ENCODE data around the gene SNRNP35.
"Not testable (repeated sequence)": the region's sequence is repeated elsewhere in the genome, so short reads cannot be mapped to it uniquely, and the experiment has no call there.

Gene SNRNP35

DNA sequence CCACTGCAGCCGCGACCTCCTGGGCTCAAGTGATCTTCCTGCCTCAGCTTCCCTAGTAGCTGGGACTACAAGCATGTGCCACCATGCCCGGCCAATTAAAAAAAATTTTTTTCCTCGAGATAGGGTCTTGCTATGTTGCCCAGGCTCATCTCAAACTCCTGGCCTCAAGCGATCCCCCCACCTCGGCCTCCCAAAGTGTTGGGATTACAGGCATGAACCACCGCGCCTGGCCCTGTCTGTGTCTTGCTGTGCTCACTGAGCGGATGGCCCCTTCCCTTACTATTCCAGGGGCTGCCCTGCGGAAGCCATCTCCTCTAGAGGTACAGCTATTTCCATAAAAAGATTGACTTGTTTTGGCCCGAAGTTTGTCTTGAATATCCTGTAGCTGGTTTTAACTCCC lies 20.1 kb downstream of the SNRNP35 start:
- H2AFZ ChIP-seq (ENCODE audit: low read length, unreplicated experiment): no peak overlapping the region
- H3K27me3 ChIP-seq (ENCODE audit: insufficient read depth, low read length): no peaks in the 10 kb centered on the region
- H3K36me3 ChIP-seq (ENCODE audit: insufficient read depth, low read length): no peaks in the 10 kb centered on the region
- H3K4me1 ChIP-seq (ENCODE audit: control insufficient read depth, insufficient read depth, low read length, unreplicated experiment): peaks cover 18% of the 10 kb centered on the region
- peak overlapping the region; percentile 54; the same call in 1 of the 2 replicates for H3K27ac ChIP-seq (ENCODE audit: low read depth, low read length)
- no peak overlapping the region for H3K4me3 ChIP-seq (ENCODE audit: low read depth, low read length)
- H3K79me2 ChIP-seq (ENCODE audit: control insufficient read depth, insufficient read depth, low read length, unreplicated experiment): no peaks in the 10 kb centered on the region

DNA sequence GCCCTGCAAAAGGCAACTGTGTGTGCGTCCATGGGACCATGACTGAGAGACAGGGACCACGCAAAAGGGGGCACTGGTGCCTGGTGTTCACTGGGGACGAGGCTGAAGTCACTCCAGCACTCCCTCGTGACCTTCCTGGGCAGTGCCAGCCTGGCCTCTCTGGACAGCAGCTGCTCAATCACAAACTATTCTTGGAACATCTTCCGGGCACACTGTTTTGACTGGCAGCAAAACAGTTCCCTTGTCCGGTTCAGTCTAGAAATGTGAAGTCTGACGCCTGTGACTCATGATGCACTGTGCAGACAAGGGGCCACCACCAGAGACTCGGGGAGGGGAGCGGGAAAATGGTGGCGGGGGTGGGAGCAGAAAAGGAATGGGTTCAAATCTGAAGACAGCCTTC lies 20.8 kb downstream of the SNRNP35 start:
- Histone ChIP-seq H3K4me1 (ENCODE audit: control insufficient read depth, insufficient read depth, low read length, unreplicated experiment) (peaks cover 18% of the 10 kb centered on the region), H2AFZ (ENCODE audit: low read length, unreplicated experiment) (no peak overlapping the region), H3K4me3 (ENCODE audit: low read depth, low read length) (peak overlapping the region; percentile 14; the same call in 1 of the 2 replicates), H3K27ac (ENCODE audit: low read depth, low read length) (peak overlapping the region; percentile 56; the same call in 1 of the 2 replicates), H3K36me3 (ENCODE audit: insufficient read depth, low read length) (no peaks in the 10 kb centered on the region), H3K27me3 (ENCODE audit: insufficient read depth, low read length) (no peaks in the 10 kb centered on the region), H3K79me2 (ENCODE audit: control insufficient read depth, insufficient read depth, low read length, unreplicated experiment) (no peaks in the 10 kb centered on the region)

DNA sequence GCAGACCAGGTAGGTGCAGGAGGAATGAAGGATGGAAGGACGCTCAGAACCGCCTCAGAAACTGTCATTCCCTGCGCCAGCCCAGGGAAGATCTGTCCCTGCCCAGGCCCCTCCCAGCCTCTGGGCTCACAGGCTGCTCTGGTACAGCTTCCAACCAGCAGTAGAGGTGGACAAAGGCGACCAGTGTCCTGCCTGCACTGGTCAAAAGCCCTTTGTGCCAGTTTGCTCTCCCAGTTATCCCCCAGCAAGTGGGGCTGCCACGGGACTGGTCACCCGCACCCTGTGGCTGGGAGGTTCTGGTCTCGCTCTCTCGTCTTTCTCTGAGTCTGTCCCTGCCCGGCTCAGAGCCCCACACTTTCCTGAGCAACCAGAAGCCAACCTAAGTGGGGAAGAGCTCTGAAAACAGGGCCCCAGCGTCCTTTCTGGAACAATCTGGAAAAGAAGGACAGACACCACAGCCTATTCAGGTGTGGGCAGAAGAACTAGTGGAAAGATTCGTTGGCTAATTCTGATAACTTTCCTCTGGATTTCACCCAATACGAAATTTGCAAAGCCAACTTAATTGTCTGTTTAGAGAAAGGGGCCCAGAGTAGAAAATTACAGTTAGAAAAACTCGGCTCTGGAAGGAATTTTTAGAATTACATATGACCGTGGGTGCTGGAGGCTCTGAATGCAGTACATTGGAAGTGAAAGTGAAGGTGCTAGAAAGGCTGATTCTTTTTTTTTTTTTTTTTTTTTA lies 21.7 kb downstream of the SNRNP35 start:
- Histone ChIP-seq H2AFZ (ENCODE audit: low read length, unreplicated experiment) (peak overlapping the region; percentile 46), H3K36me3 (ENCODE audit: insufficient read depth, low read length) (no peaks in the 10 kb centered on the region), H3K27me3 (ENCODE audit: insufficient read depth, low read length) (no peaks in the 10 kb centered on the region), H3K79me2 (ENCODE audit: control insufficient read depth, insufficient read depth, low read length, unreplicated experiment) (no peaks in the 10 kb centered on the region), H3K4me3 (ENCODE audit: low read depth, low read length) (peak overlapping the region; percentile 14; the same call in 1 of the 2 replicates), H3K4me1 (ENCODE audit: control insufficient read depth, insufficient read depth, low read length, unreplicated experiment) (peaks cover 18% of the 10 kb centered on the region), H3K27ac (ENCODE audit: low read depth, low read length) (peak overlapping the region; percentile 56; the same call in 1 of the 2 replicates)

DNA sequence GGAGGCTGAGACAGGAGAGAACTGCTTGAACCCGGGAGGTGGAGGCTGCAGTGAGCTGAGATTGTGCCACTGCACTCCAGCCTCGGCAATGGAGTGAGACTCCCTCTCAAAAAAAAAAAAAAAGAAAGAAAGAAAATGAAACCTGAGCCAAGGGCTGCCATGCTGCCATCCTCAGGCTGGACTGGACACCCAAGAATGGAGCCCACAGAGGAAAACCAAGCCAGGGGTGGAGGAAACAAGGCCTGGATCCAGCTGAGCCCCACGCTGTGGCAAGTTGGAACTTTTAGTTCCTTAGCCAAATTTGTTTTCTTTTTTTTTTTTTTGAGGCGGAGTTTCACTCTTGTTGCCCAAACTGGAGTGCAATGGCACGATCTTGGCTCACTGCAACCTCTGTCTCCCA lies 23.3 kb downstream of the SNRNP35 start:
- H3K27ac ChIP-seq (ENCODE audit: low read depth, low read length); H3K36me3 ChIP-seq (ENCODE audit: insufficient read depth, low read length); H3K79me2 ChIP-seq (ENCODE audit: control insufficient read depth, insufficient read depth, low read length, unreplicated experiment); H2AFZ ChIP-seq (ENCODE audit: low read length, unreplicated experiment); H3K4me3 ChIP-seq (ENCODE audit: low read depth, low read length); H3K27me3 ChIP-seq (ENCODE audit: insufficient read depth, low read length): not testable (repeated sequence)
- peaks cover 18% of the 10 kb centered on the region for H3K4me1 ChIP-seq (ENCODE audit: control insufficient read depth, insufficient read depth, low read length, unreplicated experiment)

DNA sequence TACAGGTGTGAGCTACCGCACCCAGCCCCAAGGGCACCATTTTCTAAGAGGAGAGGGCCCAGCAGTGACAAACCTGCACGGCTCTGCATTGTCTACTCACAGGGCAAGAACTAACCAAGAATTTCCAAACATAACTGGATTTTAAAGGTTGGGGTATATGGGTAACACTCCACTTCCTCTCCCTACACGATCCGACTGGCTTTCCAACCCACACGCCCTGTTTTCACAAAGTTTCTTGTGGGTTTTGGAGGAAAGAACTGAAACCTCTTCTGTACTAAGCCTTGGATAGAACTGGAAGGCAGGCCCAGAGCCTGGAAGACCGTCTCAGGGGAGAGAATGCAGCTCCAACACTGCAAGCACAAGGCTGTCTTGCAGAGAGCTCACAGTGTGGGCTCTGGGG lies 24.9 kb downstream of the SNRNP35 start:
- Histone ChIP-seq H3K27ac (ENCODE audit: low read depth, low read length) (no peak overlapping the region), H2AFZ (ENCODE audit: low read length, unreplicated experiment) (no peak overlapping the region), H3K4me1 (ENCODE audit: control insufficient read depth, insufficient read depth, low read length, unreplicated experiment) (peaks cover 18% of the 10 kb centered on the region), H3K79me2 (ENCODE audit: control insufficient read depth, insufficient read depth, low read length, unreplicated experiment) (no peaks in the 10 kb centered on the region), H3K27me3 (ENCODE audit: insufficient read depth, low read length) (no peaks in the 10 kb centered on the region), H3K36me3 (ENCODE audit: insufficient read depth, low read length) (no peaks in the 10 kb centered on the region), H3K4me3 (ENCODE audit: low read depth, low read length) (no peak overlapping the region)

DNA sequence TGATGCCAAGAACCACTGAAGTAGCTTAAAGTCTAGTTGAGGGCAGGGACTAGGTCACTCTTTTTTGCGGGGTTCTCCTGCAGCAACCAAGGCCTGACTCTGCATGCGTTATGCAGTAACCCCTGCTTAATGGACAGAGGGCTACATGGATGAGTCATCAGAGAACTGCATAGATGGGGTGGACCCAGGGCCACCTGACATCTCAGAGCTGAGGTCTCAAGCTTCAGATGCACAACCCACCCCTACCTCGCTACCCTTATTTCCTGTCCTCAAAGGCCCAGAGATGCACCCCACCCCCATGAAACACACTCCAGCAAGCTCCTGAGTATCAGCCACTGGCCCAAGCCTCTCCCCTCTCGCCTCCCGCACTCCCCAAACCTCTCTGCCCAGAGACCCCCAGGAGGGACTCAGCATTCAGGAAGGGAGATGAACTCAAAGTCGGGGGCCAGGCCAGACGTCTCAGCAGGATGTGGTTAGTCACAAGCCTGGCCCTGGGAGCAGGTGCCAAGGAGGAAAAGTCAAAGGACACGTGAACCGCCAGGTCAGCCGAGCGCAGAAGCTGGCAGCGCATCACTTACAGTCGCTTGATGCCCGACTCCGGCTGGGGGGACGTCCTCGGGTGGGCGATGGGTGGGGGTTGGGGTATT lies 25.8 kb downstream of the SNRNP35 start:
- Histone ChIP-seq H2AFZ (ENCODE audit: low read length, unreplicated experiment) (no peak overlapping the region), H3K27ac (ENCODE audit: low read depth, low read length) (no peak overlapping the region), H3K79me2 (ENCODE audit: control insufficient read depth, insufficient read depth, low read length, unreplicated experiment) (no peaks in the 10 kb centered on the region), H3K36me3 (ENCODE audit: insufficient read depth, low read length) (no peaks in the 10 kb centered on the region), H3K4me3 (ENCODE audit: low read depth, low read length) (no peak overlapping the region), H3K27me3 (ENCODE audit: insufficient read depth, low read length) (no peaks in the 10 kb centered on the region), H3K4me1 (ENCODE audit: control insufficient read depth, insufficient read depth, low read length, unreplicated experiment) (peaks cover 11% of the 10 kb centered on the region)

DNA sequence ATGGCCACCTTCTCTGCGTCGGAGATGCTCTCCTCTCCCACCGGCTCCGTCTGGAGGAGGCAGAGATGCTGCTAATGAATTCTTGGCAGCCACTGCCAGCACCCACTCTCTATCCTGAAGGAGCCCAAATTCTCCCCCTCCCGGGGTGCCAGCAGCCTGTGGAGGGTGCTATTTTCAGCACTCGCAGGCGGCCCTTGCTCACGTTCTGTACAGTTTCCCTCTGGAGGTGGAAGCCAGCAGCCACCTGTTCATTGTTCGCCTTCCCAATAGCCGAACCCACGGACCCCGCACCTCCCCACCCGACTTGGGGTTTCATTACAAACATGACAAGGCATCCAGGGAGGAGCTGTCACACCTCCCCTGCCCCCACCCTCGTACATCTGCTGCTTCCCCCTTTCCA lies 27.8 kb downstream of the SNRNP35 start:
- Histone ChIP-seq H3K4me3 (ENCODE audit: low read depth, low read length) (no peak overlapping the region), H2AFZ (ENCODE audit: low read length, unreplicated experiment) (no peak overlapping the region), H3K79me2 (ENCODE audit: control insufficient read depth, insufficient read depth, low read length, unreplicated experiment) (no peaks in the 10 kb centered on the region), H3K27ac (ENCODE audit: low read depth, low read length) (no peak overlapping the region), H3K4me1 (ENCODE audit: control insufficient read depth, insufficient read depth, low read length, unreplicated experiment) (no peaks in the 10 kb centered on the region), H3K27me3 (ENCODE audit: insufficient read depth, low read length) (no peaks in the 10 kb centered on the region), H3K36me3 (ENCODE audit: insufficient read depth, low read length) (no peaks in the 10 kb centered on the region)

DNA sequence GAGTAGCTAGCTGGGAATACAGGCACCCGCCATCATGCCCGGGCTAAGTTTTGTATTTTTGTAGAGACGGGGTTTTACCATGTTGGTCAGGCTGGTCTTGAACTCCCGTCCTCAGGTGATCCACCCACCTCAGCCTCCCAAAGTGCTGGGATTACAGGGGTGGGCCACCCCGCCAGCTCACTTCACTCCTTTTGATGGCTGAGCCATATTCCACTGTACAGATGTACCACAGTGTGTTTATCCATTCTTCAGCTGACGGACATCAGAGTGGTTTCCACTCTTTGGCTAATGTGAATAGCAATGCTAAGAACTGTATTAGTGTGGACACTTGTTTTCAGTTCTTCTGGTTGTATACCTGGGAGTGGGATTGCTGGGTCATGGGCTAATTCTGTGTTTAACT lies 29.5 kb downstream of the SNRNP35 start:
- H3K4me1 ChIP-seq (ENCODE audit: control insufficient read depth, insufficient read depth, low read length, unreplicated experiment): no peaks in the 10 kb centered on the region
- H3K27me3 ChIP-seq (ENCODE audit: insufficient read depth, low read length): no peaks in the 10 kb centered on the region
- H3K79me2 ChIP-seq (ENCODE audit: control insufficient read depth, insufficient read depth, low read length, unreplicated experiment): no peaks in the 10 kb centered on the region
- no peak overlapping the region for H3K4me3 ChIP-seq (ENCODE audit: low read depth, low read length)
- H3K36me3 ChIP-seq (ENCODE audit: insufficient read depth, low read length): no peaks in the 10 kb centered on the region
- H2AFZ ChIP-seq (ENCODE audit: low read length, unreplicated experiment): no peak overlapping the region
- no peak overlapping the region for H3K27ac ChIP-seq (ENCODE audit: low read depth, low read length)

DNA sequence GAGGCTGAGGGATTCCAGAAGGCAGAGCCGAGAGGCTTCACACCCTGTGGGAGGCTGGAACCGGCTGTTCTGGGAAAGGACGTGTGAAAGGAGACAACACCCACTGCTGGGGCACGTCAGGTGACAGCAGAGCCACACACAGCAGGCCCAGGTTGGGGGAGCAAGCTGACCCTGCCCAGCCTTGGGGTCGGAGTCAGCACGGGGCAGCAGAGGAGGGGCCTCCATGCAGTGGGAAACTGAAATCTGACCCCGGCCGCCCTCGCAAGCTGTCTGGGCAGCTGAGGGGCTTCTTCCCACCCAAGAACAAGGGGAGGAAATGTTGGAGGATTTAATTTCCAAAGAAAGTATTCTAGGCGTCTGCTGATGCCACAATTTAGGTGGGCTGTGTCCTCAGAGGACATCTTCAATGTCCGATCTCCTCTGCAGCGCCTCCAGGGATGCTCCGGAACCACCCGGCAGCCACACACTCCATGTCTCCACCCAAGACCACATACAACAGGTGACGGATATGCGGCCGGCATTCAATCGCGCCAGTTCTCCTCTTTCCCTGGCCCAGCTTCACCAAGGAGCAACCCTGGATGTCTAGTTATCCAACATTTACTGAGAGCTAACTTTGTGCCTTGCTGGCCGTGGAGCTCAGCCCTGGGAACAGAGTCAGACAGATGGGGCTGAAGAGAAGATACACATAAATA lies 30.7 kb downstream of the SNRNP35 start:
- no peak overlapping the region for H3K4me3 ChIP-seq (ENCODE audit: low read depth, low read length)
- no peaks in the 10 kb centered on the region for H3K27me3 ChIP-seq (ENCODE audit: insufficient read depth, low read length)
- H3K4me1 ChIP-seq (ENCODE audit: control insufficient read depth, insufficient read depth, low read length, unreplicated experiment): no peaks in the 10 kb centered on the region
- H2AFZ ChIP-seq (ENCODE audit: low read length, unreplicated experiment): no peak overlapping the region
- H3K36me3 ChIP-seq (ENCODE audit: insufficient read depth, low read length): no peaks in the 10 kb centered on the region
- H3K27ac ChIP-seq (ENCODE audit: low read depth, low read length): no peak overlapping the region
- H3K79me2 ChIP-seq (ENCODE audit: control insufficient read depth, insufficient read depth, low read length, unreplicated experiment): no peaks in the 10 kb centered on the region

DNA sequence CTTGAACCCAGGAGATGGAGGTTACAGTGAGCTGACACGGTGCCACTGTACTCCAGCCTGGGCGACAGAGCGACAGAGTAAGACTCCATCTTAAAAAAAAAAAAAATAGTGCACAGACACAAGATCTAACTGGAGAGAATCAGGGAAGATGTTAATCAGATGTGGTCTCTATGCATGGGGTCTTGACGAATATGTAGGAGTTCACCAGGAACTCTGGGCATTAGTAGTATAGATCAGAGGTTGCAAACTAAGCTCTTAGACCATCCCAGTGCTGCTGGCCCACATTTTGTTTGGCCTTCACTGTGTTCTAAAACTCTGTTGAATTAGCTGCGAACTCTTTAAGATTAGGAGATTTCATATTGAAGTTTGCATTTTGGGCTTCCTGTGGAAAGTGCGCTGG lies 31.6 kb downstream of the SNRNP35 start:
- Histone ChIP-seq H3K79me2 (ENCODE audit: control insufficient read depth, insufficient read depth, low read length, unreplicated experiment) (no peaks in the 10 kb centered on the region), H3K4me3 (ENCODE audit: low read depth, low read length) (no peak overlapping the region), H3K27me3 (ENCODE audit: insufficient read depth, low read length) (no peaks in the 10 kb centered on the region), H3K27ac (ENCODE audit: low read depth, low read length) (no peak overlapping the region), H3K4me1 (ENCODE audit: control insufficient read depth, insufficient read depth, low read length, unreplicated experiment) (no peaks in the 10 kb centered on the region), H2AFZ (ENCODE audit: low read length, unreplicated experiment) (no peak overlapping the region), H3K36me3 (ENCODE audit: insufficient read depth, low read length) (no peaks in the 10 kb centered on the region)
